Measurements from ENCODE around the gene S100A14. TPM values are rescaled to one million over a fixed set of nuclear protein-coding genes. Genes with fewer than 3 reads are reported as not detected.

Gene S100A14
- total RNA-seq, 6 donors from 2014 or later: 76.5 to 239 (median 133) TPM

GRCh38 chr1:153636312-153636711 is 20.2 kb upstream of the S100A14 start:
- H3K9me3 ChIP-seq: no peaks in the 10 kb centered on the region
- no peaks in the 10 kb centered on the region for H3K27me3 ChIP-seq
- peaks cover 26 to 67% (median 41%) of the 10 kb centered on the region in 4 donors for H3K4me1 ChIP-seq
- 90 to 91% methylated on average over 9 of the region's 9 CpGs for WGBS, 2 donors
- no peak for DNase-seq
- peaks cover 41 to 54% (median 53%) of the 10 kb centered on the region in 4 donors for H3K36me3 ChIP-seq
- no peak overlapping the region for H3K4me3 ChIP-seq
- peak overlapping the region in 3 of 4 donors; percentile 27 to 100 (median 99) for H3K27ac ChIP-seq
- no peak for TF ChIP-seq POLR2AphosphoS5 (IDR thresholded peaks at IDR 0.05)
- no peak for ATAC-seq (ENCODE audit: low FRiP score in 2 of 2)

- DNase-seq (no peak), ATAC-seq (ENCODE audit: low FRiP score in 2 of 2) (no peak)
- peak overlapping the region; percentile 27 to 100 (median 100) for H3K27ac ChIP-seq
- H3K4me3 ChIP-seq: peak overlapping the region in 2 of 4 donors; percentile 65 to 66
- H3K27me3 ChIP-seq: no peaks in the 10 kb centered on the region
- H3K36me3 ChIP-seq: peaks cover 40 to 50% (median 49%) of the 10 kb centered on the region in 4 donors
- 86 to 88% methylated on average over 7 of the region's 7 CpGs for WGBS, 2 donors
- TF ChIP-seq EP300 (IDR thresholded peaks at IDR 0.05): no peak
- TF ChIP-seq CTCF (IDR thresholded peaks at IDR 0.05): no peak
- no peak for TF ChIP-seq POLR2AphosphoS5 (IDR thresholded peaks at IDR 0.05)
- TF ChIP-seq POLR2A (IDR thresholded peaks at IDR 0.05): no peak
- H3K4me1 ChIP-seq: peaks cover 26 to 66% (median 41%) of the 10 kb centered on the region in 4 donors
- H3K9me3 ChIP-seq: no peaks in the 10 kb centered on the region
Observed at GRCh38 chr1:153635872-153636271, 19.7 kb upstream of the S100A14 start.

GRCh38 chr1:153633754-153634665 is 17.9 kb upstream of the S100A14 start, which contains the start of gene CHTOP:
Gene CHTOP (plus strand): TSS chr1:153634066. CDS start chr1:153636589, 2,523 bp downstream.
- DNase-seq (peak; percentile 97 to 99), ATAC-seq (ENCODE audit: low FRiP score in 2 of 2) (peak; percentile 97 to 99)
- WGBS, 2 donors: 2% methylated on average over 48 to 56 of the region's 65 CpGs
- peaks cover 26 to 63% (median 47%) of the 10 kb centered on the region in 4 donors for H3K4me1 ChIP-seq
- TF ChIP-seq CTCF (IDR thresholded peaks at IDR 0.05): peak in 3 of 6 experiments; percentile 29 to 71 (median 68)
- TF ChIP-seq POLR2AphosphoS5 (IDR thresholded peaks at IDR 0.05): peak; percentile 85 to 94
- peak; percentile 87 to 94 (median 88) for TF ChIP-seq POLR2A (IDR thresholded peaks at IDR 0.05)
- peak in 1 of 4 donors; percentile 31 for TF ChIP-seq EP300 (IDR thresholded peaks at IDR 0.05)
- H3K9me3 ChIP-seq: no peaks in the 10 kb centered on the region
- peak within 1 kb of the TSS; percentile 99 to 100 (median 100) for H3K27ac ChIP-seq
- H3K36me3 ChIP-seq: peaks cover 24 to 31% (median 31%) of the 10 kb centered on the region in 4 donors
- H3K27me3 ChIP-seq: no peaks in the 10 kb centered on the region
- H3K4me3 ChIP-seq: peak within 1 kb of the TSS; percentile 65 to 79 (median 70)

GRCh38 chr1:153633161-153633753 is 17.1 kb upstream of the S100A14 start:
- H3K27ac ChIP-seq: peak overlapping the region; percentile 99 to 100 (median 100)
- H3K4me3 ChIP-seq: peak overlapping the region in 3 of 4 donors; percentile 65 to 75 (median 66)
- no peaks in the 10 kb centered on the region for H3K27me3 ChIP-seq
- ATAC-seq (ENCODE audit: low FRiP score in 2 of 2) (peak; percentile 49 to 82), DNase-seq (peak in 1 of 2 donors; percentile 60)
- WGBS, 2 donors: 33 to 39% methylated on average over 18 of the region's 18 CpGs
- peaks cover 18 to 24% (median 23%) of the 10 kb centered on the region in 4 donors for H3K36me3 ChIP-seq
- TF ChIP-seq CTCF (IDR thresholded peaks at IDR 0.05) (no peak), POLR2AphosphoS5 (IDR thresholded peaks at IDR 0.05) (no peak), POLR2A (IDR thresholded peaks at IDR 0.05) (no peak), EP300 (IDR thresholded peaks at IDR 0.05) (no peak)
- peaks cover 26 to 70% (median 47%) of the 10 kb centered on the region in 4 donors for H3K4me1 ChIP-seq
- no peaks in the 10 kb centered on the region for H3K9me3 ChIP-seq

Data from upper lobe of left lung (tissue), 6 donors.